CD4-positive, CD25-positive, alpha-beta regulatory T cell (primary cell): ENCODE data around the gene TSPAN9. TPM values are rescaled to one million over a fixed set of nuclear protein-coding genes. Genes with fewer than 3 reads are reported as not detected.

ENCODE experiments used
- ATAC-seq, 2 donors: fragments of 150-1000 bp; cut with Tn5 transposase; one replicate each; pipeline ENCODE4 v1.10.0; 2021; ENCODE audit warnings: low read depth in 2 of 2, moderate number of reproducible peaks in 2 of 2, moderate library complexity in 1 of 2
- DNase-seq, 3 donors: peaks; one replicate each; pipeline versions ENCODE4 v3.0.0 to v3.0.0-alpha.2; 2012 to 2022; ENCODE audit warnings: mixed read lengths in 1 of 3
- H3K27ac ChIP-seq: one replicate; pipeline ENCODE4 v1.7.0; 2013; ENCODE audit warnings: mild to moderate bottlenecking, low read length; ENCODE audit not compliant: insufficient read depth, poor library complexity, severe bottlenecking
- H3K27me3 ChIP-seq: one replicate; pipeline ENCODE4 v1.7.0; 2013; ENCODE audit warnings: low read length; ENCODE audit not compliant: control insufficient read depth, insufficient read depth
- H3K36me3 ChIP-seq: one replicate; pipeline ENCODE4 v1.7.0; 2013; ENCODE audit warnings: mild to moderate bottlenecking, low read length, moderate library complexity; ENCODE audit not compliant: control insufficient read depth, insufficient read depth
- H3K4me1 ChIP-seq: 2 replicates; pipeline ENCODE4 v1.7.0; 2013; ENCODE audit warnings: mild to moderate bottlenecking, low read length; ENCODE audit not compliant: insufficient read depth, control insufficient read depth, poor library complexity, severe bottlenecking
- H3K4me3 ChIP-seq: one replicate; pipeline ENCODE4 v1.7.0; 2013; ENCODE audit warnings: low read depth, mild to moderate bottlenecking, low read length, moderate library complexity
- H3K9me3 ChIP-seq, 2 experiments: 1 replicate in 1 of 2; 2 replicates in 1 of 2; pipeline ENCODE4 v1.7.0; 2013; ENCODE audit warnings: low read length in 2 of 2, mild to moderate bottlenecking in 1 of 2, moderate library complexity in 1 of 2; ENCODE audit not compliant: control insufficient read depth in 2 of 2
- H3K27ac Mint-ChIP-seq, 3 donors: one replicate each; pipeline ENCODE4 v1.8.0; 2020 to 2022; ENCODE audit warnings: mild to moderate bottlenecking in 3 of 3, mixed read lengths in 3 of 3, moderate library complexity in 2 of 3
- H3K27me3 Mint-ChIP-seq: one replicate; pipeline ENCODE4 v1.8.0; 2022; ENCODE audit warnings: mild to moderate bottlenecking, mixed read lengths
- H3K36me3 Mint-ChIP-seq: one replicate; pipeline ENCODE4 v1.8.0; 2020; ENCODE audit warnings: mixed read lengths
- H3K4me1 Mint-ChIP-seq, 4 donors: one replicate each; pipeline ENCODE4 v1.8.0; 2020 to 2022; ENCODE audit warnings: mixed read lengths in 4 of 4, mild to moderate bottlenecking in 1 of 4
- H3K4me3 Mint-ChIP-seq, 4 donors: one replicate each; pipeline ENCODE4 v1.8.0; 2020 to 2022; ENCODE audit warnings: mild to moderate bottlenecking in 4 of 4, mixed read lengths in 4 of 4, moderate library complexity in 3 of 4
- H3K9me3 Mint-ChIP-seq, 7 donors: one replicate each; pipeline ENCODE4 v1.8.0; 2020 to 2022; ENCODE audit warnings: mixed read lengths in 7 of 7, mild to moderate bottlenecking in 3 of 7, moderate library complexity in 2 of 7
- polyA plus RNA-seq, 4 donors: library from polyadenylated mRNA; unstranded; fragments of 300-500 nt; fragmentation: Illumina TruSeq; gene quantifications; one replicate each; pipeline ENCODE4 v1.2.3, GENCODE V29; 2021
- total RNA-seq: library from RNA; stranded (reverse); gene quantifications from one replicate; pipeline ENCODE4 v1.2.3, GENCODE V29; 2022

TSPAN9 gene
- total and polyA plus RNA-seq, 5 donors from 2014 or later, result 0.09 to 1.2 (median 0.30) TPM; not detected in 1

GRCh38 chr12:3244219-3244750 is 167.1 kb downstream of the TSPAN9 start:
- H3K27ac Mint-ChIP-seq, result no peak overlapping the region
- Histone ChIP-seq H3K4me1 (no peaks in the 10 kb centered on the region), H3K4me3 (no peak overlapping the region), H3K27ac (no peak overlapping the region), H3K36me3 (no peaks in the 10 kb centered on the region), H3K9me3 (no peaks in the 10 kb centered on the region), H3K27me3 (no peaks in the 10 kb centered on the region)
- H3K4me1 Mint-ChIP-seq, result peaks cover 0 to 4% (median 0%) of the 10 kb centered on the region in 4 donors
- ATAC-seq, result no peak
- H3K27me3 Mint-ChIP-seq, result peaks cover 4% of the 10 kb centered on the region
- peaks cover 0 to 2% (median 0%) of the 10 kb centered on the region in 7 donors for H3K9me3 Mint-ChIP-seq
- no peaks in the 10 kb centered on the region for H3K36me3 Mint-ChIP-seq
- DNase-seq, result no peak
- H3K4me3 Mint-ChIP-seq, result no peak overlapping the region

GRCh38 chr12:3246253-3246652 is 169.1 kb downstream of the TSPAN9 start:
- H3K36me3 Mint-ChIP-seq, result no peaks in the 10 kb centered on the region
- H3K27me3 Mint-ChIP-seq, result peaks cover 4% of the 10 kb centered on the region
- no peaks in the 10 kb centered on the region for H3K9me3 ChIP-seq
- no peak overlapping the region for H3K4me3 ChIP-seq
- DNase-seq (no peak), ATAC-seq (no peak)
- peaks cover 0 to 2% (median 0%) of the 10 kb centered on the region in 7 donors for H3K9me3 Mint-ChIP-seq
- no peaks in the 10 kb centered on the region for H3K27me3 ChIP-seq
- no peak overlapping the region for H3K27ac ChIP-seq
- H3K4me3 Mint-ChIP-seq, result no peak overlapping the region
- H3K27ac Mint-ChIP-seq, result no peak overlapping the region
- H3K4me1 ChIP-seq, result no peaks in the 10 kb centered on the region
- H3K36me3 ChIP-seq, result no peaks in the 10 kb centered on the region
- H3K4me1 Mint-ChIP-seq, result peaks cover 0 to 6% (median 0%) of the 10 kb centered on the region in 4 donors

GRCh38 chr12:3247077-3247476 is 169.9 kb downstream of the TSPAN9 start:
- Mint-ChIP-seq H3K27ac (no peak overlapping the region), H3K4me3 (no peak overlapping the region), H3K36me3 (no peaks in the 10 kb centered on the region), H3K9me3 (peaks cover 0 to 2% (median 0%) of the 10 kb centered on the region in 7 donors), H3K27me3 (peaks cover 4% of the 10 kb centered on the region), H3K4me1 (peaks cover 0 to 6% (median 0%) of the 10 kb centered on the region in 4 donors)
- no peak for DNase-seq
- H3K4me1 ChIP-seq, result no peaks in the 10 kb centered on the region
- no peak overlapping the region for H3K27ac ChIP-seq
- H3K27me3 ChIP-seq, result no peaks in the 10 kb centered on the region
- H3K4me3 ChIP-seq, result no peak overlapping the region
- no peak for ATAC-seq
- no peaks in the 10 kb centered on the region for H3K36me3 ChIP-seq
- no peaks in the 10 kb centered on the region for H3K9me3 ChIP-seq

- peaks cover 0 to 2% (median 0%) of the 10 kb centered on the region in 7 donors for H3K9me3 Mint-ChIP-seq
- peaks cover 0 to 6% (median 0%) of the 10 kb centered on the region in 4 donors for H3K4me1 Mint-ChIP-seq
- no peaks in the 10 kb centered on the region for H3K36me3 Mint-ChIP-seq
- Histone ChIP-seq H3K36me3 (no peaks in the 10 kb centered on the region), H3K27me3 (no peaks in the 10 kb centered on the region), H3K27ac (no peak overlapping the region), H3K9me3 (no peaks in the 10 kb centered on the region), H3K4me1 (no peaks in the 10 kb centered on the region), H3K4me3 (no peak overlapping the region)
- no peak for DNase-seq
- H3K27me3 Mint-ChIP-seq, result peaks cover 4% of the 10 kb centered on the region
- no peak overlapping the region for H3K27ac Mint-ChIP-seq
- no peak overlapping the region for H3K4me3 Mint-ChIP-seq
- ATAC-seq, result no peak
These were observed 170.5 kb downstream of the TSPAN9 start for GRCh38 chr12:3247629-3248161.

GRCh38 chr12:3249081-3249800 is 172.1 kb downstream of the TSPAN9 start:
- Histone ChIP-seq H3K9me3 (no peaks in the 10 kb centered on the region), H3K36me3 (no peaks in the 10 kb centered on the region), H3K27ac (no peak overlapping the region), H3K27me3 (no peaks in the 10 kb centered on the region), H3K4me1 (no peaks in the 10 kb centered on the region), H3K4me3 (no peak overlapping the region)
- Mint-ChIP-seq H3K4me1 (peaks cover 0 to 6% (median 0%) of the 10 kb centered on the region in 4 donors), H3K27ac (peak overlapping the region in 1 of 3 donors; percentile 2), H3K27me3 (no peaks in the 10 kb centered on the region), H3K4me3 (no peak overlapping the region), H3K36me3 (no peaks in the 10 kb centered on the region), H3K9me3 (no peaks in the 10 kb centered on the region)
- DNase-seq (no peak), ATAC-seq (no peak)

- Mint-ChIP-seq H3K4me1 (peaks cover 0 to 6% (median 0%) of the 10 kb centered on the region in 4 donors), H3K27me3 (no peaks in the 10 kb centered on the region), H3K9me3 (no peaks in the 10 kb centered on the region), H3K36me3 (no peaks in the 10 kb centered on the region), H3K4me3 (no peak overlapping the region), H3K27ac (no peak overlapping the region)
- H3K27me3 ChIP-seq, result no peaks in the 10 kb centered on the region
- no peak overlapping the region for H3K4me3 ChIP-seq
- no peak overlapping the region for H3K27ac ChIP-seq
- no peaks in the 10 kb centered on the region for H3K9me3 ChIP-seq
- H3K4me1 ChIP-seq, result no peaks in the 10 kb centered on the region
- no peak for ATAC-seq
- no peaks in the 10 kb centered on the region for H3K36me3 ChIP-seq
- no peak for DNase-seq
These were observed 172.9 kb downstream of the TSPAN9 start for GRCh38 chr12:3250034-3250433.

- ATAC-seq (no peak), DNase-seq (no peak)
- no peaks in the 10 kb centered on the region for H3K27me3 ChIP-seq
- no peaks in the 10 kb centered on the region for H3K9me3 Mint-ChIP-seq
- no peak overlapping the region for H3K4me3 ChIP-seq
- no peak overlapping the region for H3K4me3 Mint-ChIP-seq
- no peak overlapping the region for H3K27ac ChIP-seq
- H3K4me1 Mint-ChIP-seq, result peaks cover 0 to 6% (median 0%) of the 10 kb centered on the region in 4 donors
- H3K4me1 ChIP-seq, result no peaks in the 10 kb centered on the region
- H3K36me3 Mint-ChIP-seq, result no peaks in the 10 kb centered on the region
- peaks cover 3% of the 10 kb centered on the region for H3K27me3 Mint-ChIP-seq
- H3K27ac Mint-ChIP-seq, result no peak overlapping the region
- H3K36me3 ChIP-seq, result no peaks in the 10 kb centered on the region
- no peaks in the 10 kb centered on the region for H3K9me3 ChIP-seq
These were observed 173.4 kb downstream of the TSPAN9 start for GRCh38 chr12:3250576-3250975.
